Measurements from ENCODE around the gene MEIKIN. TPM values are rescaled to one million over a fixed set of nuclear protein-coding genes. Genes with fewer than 3 reads are reported as not detected.

Gene MEIKIN
- total and polyA plus RNA-seq, 2 donors (not counting 3 experiments of a cell fraction or from before 2014, with no cell fraction given): not detected

DNA sequence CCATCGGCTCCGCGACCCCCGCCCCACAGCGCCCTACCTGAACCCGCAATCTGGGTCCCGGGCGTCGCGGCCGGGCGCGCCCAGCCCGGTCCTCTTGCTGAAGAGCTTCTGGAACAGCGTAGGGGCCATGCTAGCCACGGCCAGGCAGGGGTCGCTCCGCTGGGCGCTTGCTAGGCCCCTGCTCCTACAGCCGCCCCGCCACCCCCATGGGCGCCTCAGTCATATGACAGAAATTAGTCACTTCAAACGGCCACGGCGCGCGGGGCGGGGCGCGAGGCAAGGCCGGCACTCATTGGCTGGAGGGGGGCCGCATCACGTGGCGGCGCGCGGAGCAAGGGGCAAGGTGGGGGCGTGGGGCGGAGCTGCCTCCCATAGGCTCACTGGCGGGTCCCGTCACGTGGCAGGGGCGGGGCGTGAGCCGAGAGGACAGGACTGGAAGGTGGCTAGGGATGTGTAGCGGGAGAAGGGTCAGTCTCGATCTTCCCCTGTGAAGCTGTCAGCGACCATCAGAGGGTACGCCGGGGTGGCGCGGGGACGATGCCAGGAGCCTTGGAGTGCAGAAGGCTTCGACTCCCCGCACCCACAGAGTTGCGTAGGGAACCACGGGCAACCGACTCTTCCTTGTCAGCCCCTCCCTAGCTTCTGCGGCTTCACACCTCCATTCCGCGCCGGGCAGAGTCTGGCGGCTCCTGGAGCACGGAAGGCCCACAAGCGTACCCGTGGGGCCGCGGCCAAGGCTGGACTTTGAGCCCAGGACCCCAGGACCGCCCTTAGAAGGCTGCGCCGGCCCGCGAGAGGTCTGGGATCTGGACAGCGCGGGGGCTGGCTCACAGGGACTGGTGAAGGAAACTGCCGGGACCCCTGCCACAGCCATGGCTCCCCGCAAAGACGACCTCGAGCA, 148.4 kb downstream of the MEIKIN start, which contains the start of gene FNIP1:
TSS of gene FNIP1 (minus strand) at position 225 of the 901 bp plus-strand sequence. CDS start at position 129, 96 bp downstream.
- peak; percentile 58 for TF ChIP-seq FOS (IDR thresholded peaks at IDR 0.05; ENCODE audit: borderline replicate concordance, insufficient read depth, low read length)
- TF ChIP-seq MYC (IDR thresholded peaks at IDR 0.05; ENCODE audit: low read depth, low read length): no peak
- no peak for TF ChIP-seq EZH2 (IDR thresholded peaks at IDR 0.05; ENCODE audit: borderline replicate concordance, low read depth, low read length, severe bottlenecking)
- TF ChIP-seq, protein P1, sequence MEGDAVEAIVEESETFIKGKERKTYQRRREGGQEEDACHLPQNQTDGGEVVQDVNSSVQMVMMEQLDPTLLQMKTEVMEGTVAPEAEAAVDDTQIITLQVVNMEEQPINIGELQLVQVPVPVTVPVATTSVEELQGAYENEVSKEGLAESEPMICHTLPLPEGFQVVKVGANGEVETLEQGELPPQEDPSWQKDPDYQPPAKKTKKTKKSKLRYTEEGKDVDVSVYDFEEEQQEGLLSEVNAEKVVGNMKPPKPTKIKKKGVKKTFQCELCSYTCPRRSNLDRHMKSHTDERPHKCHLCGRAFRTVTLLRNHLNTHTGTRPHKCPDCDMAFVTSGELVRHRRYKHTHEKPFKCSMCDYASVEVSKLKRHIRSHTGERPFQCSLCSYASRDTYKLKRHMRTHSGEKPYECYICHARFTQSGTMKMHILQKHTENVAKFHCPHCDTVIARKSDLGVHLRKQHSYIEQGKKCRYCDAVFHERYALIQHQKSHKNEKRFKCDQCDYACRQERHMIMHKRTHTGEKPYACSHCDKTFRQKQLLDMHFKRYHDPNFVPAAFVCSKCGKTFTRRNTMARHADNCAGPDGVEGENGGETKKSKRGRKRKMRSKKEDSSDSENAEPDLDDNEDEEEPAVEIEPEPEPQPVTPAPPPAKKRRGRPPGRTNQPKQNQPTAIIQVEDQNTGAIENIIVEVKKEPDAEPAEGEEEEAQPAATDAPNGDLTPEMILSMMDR (IDR thresholded peaks at IDR 0.05; ENCODE audit: extremely low read depth in 1 of 2, insufficient read depth in 1 of 2, low read depth in 1 of 2, low read length in 2 of 2): no peak
- no peak for TF ChIP-seq GATA2 (IDR thresholded peaks at IDR 0.05; ENCODE audit: insufficient read depth, insufficient read length, low read depth, low read length)
- TF ChIP-seq, protein P2, sequence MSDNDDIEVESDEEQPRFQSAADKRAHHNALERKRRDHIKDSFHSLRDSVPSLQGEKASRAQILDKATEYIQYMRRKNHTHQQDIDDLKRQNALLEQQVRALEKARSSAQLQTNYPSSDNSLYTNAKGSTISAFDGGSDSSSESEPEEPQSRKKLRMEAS (IDR thresholded peaks at IDR 0.05; ENCODE audit: insufficient read depth, insufficient read length): peak; percentile 96
- peak; percentile 90 for TF ChIP-seq POLR2AphosphoS5 (IDR thresholded peaks at IDR 0.05; ENCODE audit: insufficient read depth, low read depth, low read length)
- TF ChIP-seq POLR2A (IDR thresholded peaks at IDR 0.05; ENCODE audit: low read depth, low read length): peak; percentile 78
- Histone ChIP-seq H3K79me2 (ENCODE audit: control insufficient read depth, insufficient read depth, low read length) (peaks cover 46% of the 10 kb centered on the region), H3K9me3 (replicated peaks; ENCODE audit: control insufficient read depth, insufficient read depth, low read length) (no peaks in the 10 kb centered on the region), H3K27ac (ENCODE audit: insufficient read depth, low read depth, low read length) (peak within 1 kb of the TSS; percentile 94), H3K4me2 (ENCODE audit: insufficient read depth, low read length) (peak within 1 kb of the TSS; percentile 94), H3K9me1 (replicated peaks; ENCODE audit: control insufficient read depth, extremely low read depth, insufficient read depth, low read length) (peaks cover 2% of the 10 kb centered on the region), H4K20me1 (replicated peaks; ENCODE audit: control insufficient read depth, extremely low read depth, insufficient read depth, low read length) (peaks cover 5% of the 10 kb centered on the region), H3K9ac (replicated peaks; ENCODE audit: extremely low read depth, insufficient read depth, low read length) (peak within 1 kb of the TSS; percentile 99), H3K4me3 (replicated peaks in 1 of 3; ENCODE audit: insufficient read depth in 1 of 3, low read depth in 1 of 3, low read length in 3 of 3) (peak within 1 kb of the TSS; percentile 63 to 96 (median 69)), H3K36me3 (ENCODE audit: control insufficient read depth in 2 of 2, extremely low read depth in 1 of 2, insufficient read depth in 2 of 2, low read length in 2 of 2) (no peaks in the 10 kb centered on the region), H2AFZ (ENCODE audit: low read depth, low read length) (peak within 1 kb of the TSS; percentile 100), H3K4me1 (ENCODE audit: control insufficient read depth, extremely low read depth, insufficient read depth, low read length) (peaks cover 16% of the 10 kb centered on the region), H3K27me3 (ENCODE audit: control insufficient read depth in 2 of 2, insufficient read depth in 2 of 2, low read length in 2 of 2) (no peaks in the 10 kb centered on the region)
- peak; percentile 99 for DNase-seq (ENCODE audit: low read depth, low spot score)
- TSS peak; percentile 83 for BruUV-seq (replicated peaks)
- intact Hi-C loops (cut with micrococcal nuclease): loop anchor here (1.0 to 5.0 kb wide), 7 partner anchors 18 to 635 kb away; partner anchors contain the start of gene RAPGEF6
- peak; percentile 90 for FAIRE-seq
- ChIA-PET CTCF (interaction anchor here (1.1 to 1.7 kb wide), 3 partner anchors 14 to 211 kb away, joined by 4 to 8 read pairs (median 8); no protein-coding TSS in a partner anchor), POLR2A (interaction anchor here (1.0 kb wide), 1 partner anchor 18 kb away, joined by 6 read pairs; no protein-coding TSS in a partner anchor)
- dilution Hi-C loops (cut with MboI; ENCODE audit: extremely low pct_ligation_motif_present, low sequenced_read_pairs): no loop called here

Measured in endothelial cell of umbilical vein (primary cell).